Fibroblast of pulmonary artery (primary cell): ENCODE data around the gene MGLL.

Experiments used
- DNase-seq: peaks from one replicate; pipeline ENCODE4 v3.0.0-alpha.2; 2010; ENCODE audit warnings: low read depth
- H3K4me3 ChIP-seq: replicated peaks from 2 replicates; pipeline ENCODE4 v1.5.1; 2011; ENCODE audit warnings: low read depth, mild to moderate bottlenecking, control low read depth, low read length, moderate library complexity
- CTCF ChIP-seq: IDR thresholded peaks from 2 replicates; pipeline ENCODE4 v1.5.1; 2011; ENCODE audit warnings: mild to moderate bottlenecking, control low read depth, low read length, inconsistent platforms; ENCODE audit errors: missing control alignments

MGLL gene

DNA sequence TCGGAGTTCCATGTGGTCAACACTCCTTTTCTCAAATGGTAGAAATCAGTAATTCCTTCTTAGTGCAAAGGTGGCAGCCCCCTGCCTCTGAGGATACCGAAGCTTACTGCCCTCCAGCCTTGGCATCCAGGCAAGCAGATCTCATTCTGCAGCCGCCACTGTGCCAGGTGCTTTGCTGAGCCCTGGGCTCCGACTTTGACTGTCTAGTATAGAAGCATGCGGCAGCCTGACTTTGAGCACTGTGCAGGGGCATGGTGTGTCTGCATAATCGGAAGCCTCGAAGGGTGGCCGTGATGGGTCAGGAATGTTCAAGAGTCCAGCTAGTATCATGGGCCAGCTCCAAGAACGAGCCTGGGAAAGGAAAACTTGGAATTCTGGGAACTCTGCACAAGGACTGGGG, 109.9 kb downstream of the MGLL start:
- H3K4me3 ChIP-seq, result no peak overlapping the region
- DNase-seq, result no peak
- no peak for TF ChIP-seq CTCF

GRCh38 chr3:127711896-127712295, 110.4 kb downstream of the MGLL start:
- TF ChIP-seq CTCF, result no peak
- no peak overlapping the region for H3K4me3 ChIP-seq
- DNase-seq, result no peak

DNA sequence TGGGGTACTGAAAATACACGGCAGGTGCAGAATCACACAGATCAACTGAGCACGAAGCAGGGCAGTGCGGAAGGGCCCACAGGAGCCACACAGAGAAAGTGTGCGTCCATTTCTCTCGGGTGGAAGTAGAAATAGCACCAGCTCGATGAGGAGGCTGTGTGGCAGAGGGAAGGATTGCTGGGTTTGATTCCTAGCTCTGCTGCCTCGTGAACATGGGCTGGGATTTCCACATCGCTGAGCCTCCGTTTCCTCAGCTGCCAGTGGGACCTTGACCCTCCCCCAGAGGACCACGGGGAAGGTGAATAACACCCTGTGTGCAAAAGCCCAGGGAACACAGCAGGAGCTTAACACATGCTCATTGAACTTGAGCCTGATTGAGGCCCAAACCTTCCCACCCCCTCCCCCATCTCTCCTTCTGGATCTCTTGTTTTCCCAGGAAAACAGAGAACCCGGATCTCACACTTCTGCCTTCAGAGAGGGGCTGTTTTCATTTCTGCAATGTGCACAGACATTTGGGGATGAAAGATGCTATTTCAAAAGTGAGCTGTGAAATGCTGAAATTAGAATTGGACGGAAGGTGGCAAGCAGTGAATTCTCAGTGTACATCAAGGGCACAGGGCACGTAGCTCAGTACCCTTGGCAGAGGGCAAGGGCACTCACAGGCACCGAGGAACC, 111.2 kb downstream of the MGLL start:
- DNase-seq, result no peak
- H3K4me3 ChIP-seq, result no peak overlapping the region
- no peak for TF ChIP-seq CTCF

DNA sequence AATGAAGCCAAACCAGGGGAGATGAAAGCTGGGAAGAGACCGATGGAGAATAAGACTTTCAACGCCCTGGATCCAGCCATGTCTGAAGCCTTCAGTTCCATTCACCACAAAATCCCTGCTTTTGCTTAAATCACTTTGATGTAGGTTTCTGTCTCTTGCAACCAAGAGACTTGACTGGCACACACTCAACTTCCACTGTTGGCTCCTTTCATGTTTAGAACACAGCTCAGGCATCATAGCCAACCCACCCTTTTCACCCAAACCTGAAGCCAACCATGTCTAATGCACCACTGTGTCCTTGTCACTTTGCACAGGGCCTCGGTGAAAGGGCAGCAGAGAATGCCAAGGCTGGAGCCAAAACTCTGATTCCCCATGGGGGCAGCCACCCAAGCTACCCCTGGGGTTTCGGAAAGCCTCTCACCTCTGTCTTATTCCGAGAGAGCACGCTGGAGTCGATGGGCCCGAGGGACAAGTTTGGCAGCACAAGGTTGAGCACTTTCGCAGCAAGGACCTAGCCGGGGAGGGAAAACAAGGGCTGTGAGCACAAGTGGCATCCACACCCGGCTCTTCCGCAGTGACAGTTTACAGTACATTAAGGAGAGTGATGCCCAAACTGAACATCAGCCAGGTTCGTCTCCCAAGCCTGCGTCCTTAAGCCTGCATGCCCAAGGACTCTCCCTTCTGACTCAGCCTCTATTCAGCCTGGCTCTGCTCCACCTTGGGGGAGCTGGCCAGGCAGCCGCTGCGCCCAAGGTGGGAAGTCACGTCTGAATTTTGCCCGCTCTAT, 112.0 kb downstream of the MGLL start:
- TF ChIP-seq CTCF, result no peak
- H3K4me3 ChIP-seq, result no peak overlapping the region
- DNase-seq, result no peak

DNA sequence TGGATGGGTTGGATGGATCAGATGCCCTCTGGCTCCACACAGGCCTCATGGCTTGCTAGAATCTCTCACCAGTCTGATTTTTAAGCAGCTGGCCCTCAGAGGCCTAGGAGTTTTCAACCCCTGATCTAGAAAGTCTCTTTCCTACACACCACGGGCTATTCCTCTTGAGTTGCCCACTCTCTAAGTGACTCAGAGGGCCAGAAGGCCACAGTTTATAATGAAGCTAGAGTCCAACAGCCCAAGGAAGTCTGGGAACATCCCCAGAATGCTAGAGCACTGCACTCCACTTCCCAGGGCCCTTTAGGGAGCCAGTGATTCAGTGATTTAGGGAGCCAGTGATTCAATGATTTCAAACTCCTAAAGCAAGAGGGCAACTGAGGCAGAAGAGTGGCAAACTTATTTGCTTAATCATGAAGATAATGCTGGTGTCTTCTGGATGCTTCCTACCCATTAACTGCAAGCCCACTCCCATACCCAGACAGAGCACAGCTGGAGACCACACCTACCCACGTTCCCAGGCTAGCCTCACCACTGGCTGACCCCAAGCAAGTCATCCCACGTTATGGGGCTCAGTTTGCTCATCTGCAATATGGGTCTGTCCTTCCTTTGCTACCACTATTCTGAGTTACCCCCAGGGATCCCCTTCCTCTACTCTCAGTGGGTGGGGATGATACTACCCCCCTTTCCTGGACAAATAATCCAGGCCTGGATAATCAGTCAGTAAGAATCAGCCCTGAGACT, 112.8 kb downstream of the MGLL start:
- no peak for TF ChIP-seq CTCF
- DNase-seq, result no peak
- H3K4me3 ChIP-seq, result no peak overlapping the region

GRCh38 chr3:127708837-127709236, 113.5 kb downstream of the MGLL start:
- no peak for TF ChIP-seq CTCF
- no peak overlapping the region for H3K4me3 ChIP-seq

More at GRCh38 chr3:127708837-127709236, 113.5 kb downstream of the MGLL start:
- DNase-seq, result no peak
